Osteocyte (in vitro differentiated cells): ENCODE results near the gene PDZD11. TPM values are rescaled to one million over a fixed set of nuclear protein-coding genes. Genes with fewer than 3 reads are reported as not detected.
"Not testable (repeated sequence)": the region's sequence is repeated elsewhere in the genome, so short reads cannot be mapped to it uniquely, and the experiment has no call there.

Experiments
- DNase-seq: peaks from one replicate; pipeline ENCODE4 v3.0.0; 2021; ENCODE audit warnings: mixed read lengths; ENCODE audit not compliant: unreplicated experiment; ENCODE audit errors: extremely low spot score
- H3K27ac Mint-ChIP-seq: one replicate; pipeline ENCODE4 v1.8.0; 2021; ENCODE audit warnings: mild to moderate bottlenecking, mixed read lengths; ENCODE audit not compliant: unreplicated experiment
- H3K27me3 Mint-ChIP-seq: one replicate; pipeline ENCODE4 v1.8.0; 2021; ENCODE audit warnings: mixed read lengths; ENCODE audit not compliant: unreplicated experiment
- H3K36me3 Mint-ChIP-seq: one replicate; pipeline ENCODE4 v1.8.0; 2021; ENCODE audit warnings: mixed read lengths; ENCODE audit not compliant: unreplicated experiment
- H3K4me1 Mint-ChIP-seq: one replicate; pipeline ENCODE4 v1.8.0; 2021; ENCODE audit warnings: mixed read lengths; ENCODE audit not compliant: unreplicated experiment
- H3K4me3 Mint-ChIP-seq: one replicate; pipeline ENCODE4 v1.8.0; 2021; ENCODE audit warnings: mild to moderate bottlenecking, moderate library complexity, mixed read lengths; ENCODE audit not compliant: unreplicated experiment
- H3K9me3 Mint-ChIP-seq: one replicate; pipeline ENCODE4 v1.8.0; 2021; ENCODE audit warnings: mixed read lengths; ENCODE audit not compliant: unreplicated experiment
- CTCF ChIP-seq: fragments of 200-600 bp; sonication (generic); IDR thresholded peaks from 2 replicates; pipeline ENCODE4 v1.5.0; 2021; ENCODE audit warnings: antibody characterized with exemption, mild to moderate bottlenecking, moderate library complexity
- total RNA-seq: library from RNA; stranded (reverse); gene quantifications from 2 replicates; pipeline ENCODE4 v1.2.1, GENCODE V29; 2021

Gene PDZD11
- total RNA-seq, 1 donor from 2014 or later = 46.9 TPM

- Mint-ChIP-seq H3K4me3 (no peak overlapping the region), H3K27me3 (no peaks in the 10 kb centered on the region), H3K9me3 (peaks cover 8% of the 10 kb centered on the region), H3K27ac (no peak overlapping the region), H3K4me1 (peaks cover 4% of the 10 kb centered on the region), H3K36me3 (no peaks in the 10 kb centered on the region)
- DNase-seq = no peak
- no peak for TF ChIP-seq CTCF
These were observed 34.6 kb upstream of the PDZD11 start for GRCh38 chrX:70324326-70324725.

GRCh38 chrX:70323628-70324027 is 33.9 kb upstream of the PDZD11 start:
- not testable (repeated sequence) for H3K4me3 Mint-ChIP-seq, H3K4me1 Mint-ChIP-seq, DNase-seq, H3K9me3 Mint-ChIP-seq, H3K27ac Mint-ChIP-seq, H3K27me3 Mint-ChIP-seq, H3K36me3 Mint-ChIP-seq

- H3K4me1 Mint-ChIP-seq = peaks cover 4% of the 10 kb centered on the region
- no peaks in the 10 kb centered on the region for H3K36me3 Mint-ChIP-seq
- no peak for TF ChIP-seq CTCF
- no peaks in the 10 kb centered on the region for H3K27me3 Mint-ChIP-seq
- no peak overlapping the region for H3K27ac Mint-ChIP-seq
- DNase-seq = no peak
- peaks cover 8% of the 10 kb centered on the region for H3K9me3 Mint-ChIP-seq
- no peak overlapping the region for H3K4me3 Mint-ChIP-seq
These were observed 33.1 kb upstream of the PDZD11 start for GRCh38 chrX:70322784-70323183.

GRCh38 chrX:70313503-70313902 is 23.8 kb upstream of the PDZD11 start:
- Mint-ChIP-seq H3K36me3 (peaks cover 4% of the 10 kb centered on the region), H3K9me3 (peaks cover 12% of the 10 kb centered on the region), H3K27me3 (no peaks in the 10 kb centered on the region), H3K4me1 (peaks cover 4% of the 10 kb centered on the region), H3K4me3 (no peak overlapping the region), H3K27ac (no peak overlapping the region)
- no peak for TF ChIP-seq CTCF
- no peak for DNase-seq

- no peaks in the 10 kb centered on the region for H3K27me3 Mint-ChIP-seq
- no peak for TF ChIP-seq CTCF
- H3K9me3 Mint-ChIP-seq = peaks cover 4% of the 10 kb centered on the region
- H3K4me1 Mint-ChIP-seq = peaks cover 12% of the 10 kb centered on the region
- DNase-seq = no peak
- no peaks in the 10 kb centered on the region for H3K36me3 Mint-ChIP-seq
- peak overlapping the region; percentile 80 for H3K27ac Mint-ChIP-seq
- H3K4me3 Mint-ChIP-seq = no peak overlapping the region
These were observed 12.0 kb upstream of the PDZD11 start for GRCh38 chrX:70301716-70302115.

- H3K36me3 Mint-ChIP-seq = no peaks in the 10 kb centered on the region
- no peak overlapping the region for H3K27ac Mint-ChIP-seq
- TF ChIP-seq CTCF = no peak
- H3K4me3 Mint-ChIP-seq = no peak overlapping the region
- no peak for DNase-seq
- no peaks in the 10 kb centered on the region for H3K27me3 Mint-ChIP-seq
- H3K9me3 Mint-ChIP-seq = no peaks in the 10 kb centered on the region
- peaks cover 27% of the 10 kb centered on the region for H3K4me1 Mint-ChIP-seq
These were observed 3.9 kb upstream of the PDZD11 start for GRCh38 chrX:70293621-70294020.
